Mucosa of stomach (tissue), 1 donor: ENCODE measurements around the gene MYO18B.

ENCODE experiments used
- H3K27me3 ChIP-seq: one replicate; pipeline ENCODE4 v1.7.0; 2013; ENCODE audit warnings: mild to moderate bottlenecking, low read length; ENCODE audit not compliant: control insufficient read depth, insufficient read depth
- H3K36me3 ChIP-seq: one replicate; pipeline ENCODE4 v1.7.0; 2013; ENCODE audit warnings: low read length; ENCODE audit not compliant: control insufficient read depth, insufficient read depth
- H3K4me1 ChIP-seq: one replicate; pipeline ENCODE4 v1.7.0; 2013; ENCODE audit warnings: mild to moderate bottlenecking, low read length; ENCODE audit not compliant: control insufficient read depth, insufficient read depth
- H3K4me3 ChIP-seq: one replicate; pipeline ENCODE4 v1.7.0; 2013; ENCODE audit warnings: low read length
- H3K9ac ChIP-seq: one replicate; pipeline ENCODE4 v1.7.0; 2013; ENCODE audit warnings: mild to moderate bottlenecking, low read length, moderate library complexity
- H3K9me3 ChIP-seq: one replicate; pipeline ENCODE4 v1.7.0; 2013; ENCODE audit warnings: mild to moderate bottlenecking, low read length, moderate library complexity; ENCODE audit not compliant: control insufficient read depth
- donor health status: Pancreatic carcinoma.

Gene MYO18B

GRCh38 chr22:25745341-25746011 lies 3.5 kb downstream of the MYO18B start:
- Histone ChIP-seq H3K4me3 (no peak overlapping the region), H3K36me3 (no peaks in the 10 kb centered on the region), H3K27me3 (no peaks in the 10 kb centered on the region), H3K4me1 (peaks cover 8% of the 10 kb centered on the region), H3K9me3 (no peaks in the 10 kb centered on the region), H3K9ac (no peak overlapping the region)

DNA sequence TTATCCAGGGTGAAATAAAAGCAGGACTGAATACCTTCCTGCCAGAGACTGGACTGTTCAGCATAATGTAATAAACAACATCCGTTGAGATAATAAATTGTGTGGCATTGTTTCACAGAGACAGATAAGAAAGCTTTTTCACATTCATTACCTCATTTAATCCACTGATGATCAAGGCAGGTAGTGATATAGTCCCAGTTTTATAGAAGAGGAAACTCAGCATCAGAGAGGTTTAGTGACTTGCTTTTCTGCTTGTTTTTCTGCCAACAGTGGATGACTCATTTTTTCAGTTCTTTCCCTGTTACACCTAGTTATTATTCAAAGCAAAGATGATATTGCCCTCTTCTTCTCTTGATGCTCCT lies 4.0 kb downstream of the MYO18B start:
- H3K36me3 ChIP-seq = no peaks in the 10 kb centered on the region
- no peak overlapping the region for H3K4me3 ChIP-seq
- H3K9me3 ChIP-seq = no peaks in the 10 kb centered on the region
- H3K9ac ChIP-seq = no peak overlapping the region
- no peaks in the 10 kb centered on the region for H3K27me3 ChIP-seq
- peaks cover 8% of the 10 kb centered on the region for H3K4me1 ChIP-seq

- H3K36me3 ChIP-seq = no peaks in the 10 kb centered on the region
- H3K4me3 ChIP-seq = no peak overlapping the region
- no peaks in the 10 kb centered on the region for H3K27me3 ChIP-seq
- H3K9ac ChIP-seq = no peak overlapping the region
- H3K4me1 ChIP-seq = peaks cover 8% of the 10 kb centered on the region
- no peaks in the 10 kb centered on the region for H3K9me3 ChIP-seq
Observed at GRCh38 chr22:25747245-25747944, 5.4 kb downstream of the MYO18B start.

- Histone ChIP-seq H3K4me3 (no peak overlapping the region), H3K9ac (no peak overlapping the region), H3K27me3 (no peaks in the 10 kb centered on the region), H3K9me3 (no peaks in the 10 kb centered on the region), H3K36me3 (no peaks in the 10 kb centered on the region), H3K4me1 (peaks cover 8% of the 10 kb centered on the region)
Observed at GRCh38 chr22:25748140-25748539, 6.2 kb downstream of the MYO18B start.

GRCh38 chr22:25748704-25749103 lies 6.7 kb downstream of the MYO18B start:
- H3K4me3 ChIP-seq = no peak overlapping the region
- peaks cover 8% of the 10 kb centered on the region for H3K4me1 ChIP-seq
- no peaks in the 10 kb centered on the region for H3K27me3 ChIP-seq
- H3K9ac ChIP-seq = no peak overlapping the region
- no peaks in the 10 kb centered on the region for H3K9me3 ChIP-seq
- no peaks in the 10 kb centered on the region for H3K36me3 ChIP-seq

- peaks cover 8% of the 10 kb centered on the region for H3K4me1 ChIP-seq
Observed at GRCh38 chr22:25749420-25750169, 7.6 kb downstream of the MYO18B start.

GRCh38 chr22:25750569-25751173 lies 8.7 kb downstream of the MYO18B start:
- H3K4me3 ChIP-seq = no peak overlapping the region
- H3K9me3 ChIP-seq = no peaks in the 10 kb centered on the region
- no peak overlapping the region for H3K9ac ChIP-seq
- H3K27me3 ChIP-seq = no peaks in the 10 kb centered on the region
- no peaks in the 10 kb centered on the region for H3K36me3 ChIP-seq
- peaks cover 8% of the 10 kb centered on the region for H3K4me1 ChIP-seq

More at GRCh38 chr22:25749420-25750169, 7.6 kb downstream of the MYO18B start:
- H3K36me3 ChIP-seq = no peaks in the 10 kb centered on the region
- H3K9ac ChIP-seq = no peak overlapping the region
- no peak overlapping the region for H3K4me3 ChIP-seq
- H3K27me3 ChIP-seq = no peaks in the 10 kb centered on the region
- H3K9me3 ChIP-seq = no peaks in the 10 kb centered on the region

DNA sequence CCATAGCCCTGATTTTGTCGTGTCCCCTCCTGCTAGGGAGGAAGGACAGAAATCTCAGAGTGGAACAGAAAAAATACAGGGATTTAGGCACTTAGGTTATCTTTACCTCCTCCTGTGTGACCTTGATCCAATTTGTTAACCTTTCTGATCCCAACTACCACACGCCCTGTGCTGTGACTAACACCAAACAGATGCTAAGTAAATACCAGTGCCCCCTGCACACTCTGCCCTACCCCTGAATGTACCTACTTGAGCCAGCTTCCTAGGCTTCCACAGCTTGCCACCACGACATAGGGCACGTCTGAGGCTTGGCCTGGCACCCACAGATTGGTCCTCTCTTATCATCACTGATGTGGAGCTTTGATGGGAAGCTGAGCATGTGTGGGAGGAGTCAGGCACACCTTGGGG lies 9.2 kb downstream of the MYO18B start:
- Histone ChIP-seq H3K9ac (no peak overlapping the region), H3K36me3 (no peaks in the 10 kb centered on the region), H3K9me3 (no peaks in the 10 kb centered on the region), H3K27me3 (no peaks in the 10 kb centered on the region), H3K4me1 (peaks cover 8% of the 10 kb centered on the region), H3K4me3 (no peak overlapping the region)

GRCh38 chr22:25752615-25753214 lies 10.7 kb downstream of the MYO18B start:
- Histone ChIP-seq H3K4me3 (no peak overlapping the region), H3K9ac (no peak overlapping the region), H3K27me3 (no peaks in the 10 kb centered on the region), H3K36me3 (no peaks in the 10 kb centered on the region), H3K4me1 (peaks cover 8% of the 10 kb centered on the region), H3K9me3 (no peaks in the 10 kb centered on the region)

DNA sequence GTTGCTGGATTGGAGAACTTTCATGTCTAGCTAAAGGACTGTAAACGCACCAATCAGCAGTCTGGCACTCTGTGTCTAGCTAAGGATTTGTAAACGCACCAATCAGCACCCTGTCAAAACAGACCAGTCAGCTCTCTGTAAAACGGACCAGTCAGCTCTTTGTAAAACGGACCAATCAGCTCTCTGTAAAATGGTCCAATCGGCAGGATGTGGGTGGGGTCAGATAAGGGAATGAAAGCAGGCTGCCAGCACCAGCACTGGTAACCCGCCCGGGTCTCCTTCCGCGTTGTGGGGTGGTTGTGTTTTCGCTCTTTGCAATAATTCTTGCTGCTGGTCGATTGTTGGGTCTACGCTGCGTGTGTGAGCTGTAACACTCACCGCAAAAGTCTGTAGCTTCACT lies 11.3 kb downstream of the MYO18B start:
- Histone ChIP-seq H3K27me3 (no peaks in the 10 kb centered on the region), H3K36me3 (no peaks in the 10 kb centered on the region), H3K4me3 (no peak overlapping the region), H3K9ac (no peak overlapping the region), H3K9me3 (no peaks in the 10 kb centered on the region), H3K4me1 (peaks cover 5% of the 10 kb centered on the region)

DNA sequence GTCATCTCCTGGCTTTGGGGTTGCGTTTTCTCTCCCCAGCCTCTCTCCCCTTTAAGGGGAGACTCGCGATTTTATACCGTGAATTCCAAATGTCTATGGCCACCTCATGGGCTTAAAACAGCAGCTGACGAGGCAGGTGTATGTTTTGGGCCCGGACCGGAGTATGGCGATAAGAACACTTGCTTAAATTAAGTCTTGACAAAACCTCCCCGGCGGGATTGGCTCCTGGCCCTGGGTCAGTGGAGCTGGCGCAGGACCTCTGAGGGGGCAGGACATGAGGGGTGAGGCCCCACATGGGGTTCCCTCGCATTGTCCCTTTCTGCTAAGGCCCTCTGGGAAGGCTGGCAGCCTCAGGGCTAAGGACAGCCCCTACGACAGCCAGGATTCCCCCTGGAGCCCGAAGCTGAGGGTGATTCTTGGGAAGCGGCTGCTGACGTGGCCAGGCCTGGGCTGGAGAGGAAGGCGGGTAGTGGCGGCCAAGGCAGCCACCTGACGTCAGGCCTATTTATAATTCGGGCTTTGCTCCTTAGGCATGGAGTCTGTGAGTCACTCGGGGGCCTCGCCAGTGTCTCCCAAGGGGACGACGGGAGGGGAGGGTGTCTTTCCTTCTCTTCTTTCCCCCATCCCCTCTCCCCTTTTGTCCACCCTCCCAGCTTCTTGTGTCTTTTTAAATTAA lies 12.7 kb downstream of the MYO18B start:
- Histone ChIP-seq H3K4me1 (no peaks in the 10 kb centered on the region), H3K9me3 (no peaks in the 10 kb centered on the region), H3K4me3 (no peak overlapping the region), H3K36me3 (no peaks in the 10 kb centered on the region), H3K27me3 (no peaks in the 10 kb centered on the region), H3K9ac (no peak overlapping the region)
